Esophagus muscularis mucosa (tissue), 4 donors: ENCODE measurements around the gene STAMBPL1. TPM values are rescaled to one million over a fixed set of nuclear protein-coding genes. Genes with fewer than 3 reads are reported as not detected.

Experiments used
- DNase-seq: peaks from one replicate; pipeline ENCODE4 v3.0.0-alpha.2; 2017; ENCODE audit errors: extremely low spot score
- H3K27ac ChIP-seq, 4 donors: fragments of 200-600 bp; sonication (generic); replicated peaks in 1 of 4; 1 replicate in 3 of 4; 2 replicates in 1 of 4; pipeline ENCODE4 v1.5.1; 2016 to 2019; ENCODE audit warnings: mild to moderate bottlenecking in 1 of 4
- H3K27me3 ChIP-seq, 4 donors: fragments of 200-600 bp; sonication (generic); one replicate each; pipeline versions ENCODE4 v1.5.1 to v1.6.0; 2016 to 2019
- H3K36me3 ChIP-seq, 4 donors: fragments of 200-600 bp; sonication (generic); one replicate each; pipeline ENCODE4 v1.5.1; 2016 to 2019
- H3K4me1 ChIP-seq, 4 donors: fragments of 200-600 bp; sonication (generic); one replicate each; pipeline ENCODE4 v1.5.1; 2016 to 2019
- H3K4me3 ChIP-seq, 4 donors: fragments of 200-600 bp; sonication (generic); 1 replicate in 2 of 4; 2 replicates in 2 of 4; pipeline ENCODE4 v1.5.1; 2016 to 2019; ENCODE audit warnings: mild to moderate bottlenecking in 4 of 4, moderate library complexity in 1 of 4
- H3K9me3 ChIP-seq, 4 donors: fragments of 200-600 bp; sonication (generic); 1 replicate in 3 of 4; 2 replicates in 1 of 4; pipeline ENCODE4 v1.5.1; 2016 to 2019
- EP300 ChIP-seq: sonication (generic); formaldehyde crosslinking; IDR thresholded peaks from one replicate; pipeline ENCODE4 v1.6.1; 2017; ENCODE audit warnings: antibody characterized with exemption
- POLR2A ChIP-seq: fragments of 450-650 bp; IDR thresholded peaks from one replicate; pipeline ENCODE4 v1.6.1; 2017; ENCODE audit warnings: antibody characterized with exemption, moderate library complexity, mild to moderate bottlenecking, low read depth
- POLR2AphosphoS5 ChIP-seq, 2 donors: sonication (generic); formaldehyde crosslinking; IDR thresholded peaks; one replicate each; pipeline ENCODE4 v1.6.1; 2017; ENCODE audit warnings: antibody characterized with exemption in 2 of 2
- WGBS: methylation state at CpG from one replicate; pipeline ENCODE4 v1.1.5; 2018; 5-methylcytosine and 5-hydroxymethylcytosine counted together
- intact Hi-C: fragments of 100-400 bp; cut with DNase I; formaldehyde crosslinking; loops from one replicate; pipeline ENCODE4 v1.15.1; 2023
- total RNA-seq, 4 donors: library from RNA; depleted of rRNA; stranded (reverse); fragments of >200 nt; gene quantifications; one replicate each; pipeline versions ENCODE4 v1.1.0 to v1.2.1, GENCODE V29; 2016
- TF ChIP-seq, protein P1 (sequence below), 3 experiments: fragments of 200-600 bp in 2 of 3; fragments of 450-650 bp in 1 of 3; sonication (generic) in 2 of 3; IDR thresholded peaks; one replicate each; pipeline ENCODE4 v1.5.1; 2017 to 2019; ENCODE audit warnings: antibody characterized with exemption in 3 of 3, mild to moderate bottlenecking in 2 of 3, moderate library complexity in 1 of 3

Gene STAMBPL1
- total RNA-seq, 4 donors from 2014 or later, result 8.6 to 27.4 (median 14.7) TPM

DNA sequence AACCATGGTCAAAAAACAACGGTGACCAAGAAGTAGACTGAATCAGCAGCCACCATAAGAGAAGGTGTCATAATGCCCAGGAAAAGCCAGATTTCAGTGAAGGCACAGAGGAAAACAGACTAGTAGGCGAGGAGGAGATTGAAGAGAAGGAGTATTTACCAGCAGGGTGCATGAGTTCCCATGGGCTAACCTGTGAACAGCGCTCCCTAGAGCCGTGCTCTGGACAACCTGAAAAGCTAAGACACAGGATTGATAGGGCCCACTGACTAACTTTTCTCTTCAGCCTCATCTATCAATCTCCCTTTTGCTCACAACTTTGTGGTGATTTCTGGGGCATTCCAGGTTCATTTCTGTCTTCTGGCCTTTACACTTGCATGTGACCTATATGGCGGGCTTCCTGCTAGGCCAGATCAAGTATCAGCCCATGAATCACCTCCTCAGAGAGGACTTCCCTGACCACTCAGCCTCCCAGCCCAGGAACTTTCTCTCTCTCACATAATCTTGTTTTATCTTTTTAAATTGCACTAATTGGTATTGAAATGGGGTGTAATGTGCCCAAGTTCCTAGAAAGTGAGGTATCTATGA, 41.2 kb upstream of the STAMBPL1 start:
- Histone ChIP-seq H3K9me3 (no peaks in the 10 kb centered on the region), H3K27ac (no peak overlapping the region), H3K4me3 (no peak overlapping the region), H3K27me3 (no peaks in the 10 kb centered on the region), H3K36me3 (no peaks in the 10 kb centered on the region), H3K4me1 (peaks cover 0 to 9% (median 3%) of the 10 kb centered on the region in 4 donors)
- 95% methylated on average over 5 of the region's 5 CpGs for WGBS
- no peak for DNase-seq
- intact Hi-C loops, result loop anchor here (5.0 kb wide), 2 partner anchors 38 to 383 kb away; no protein-coding TSS in a partner anchor
- TF ChIP-seq, protein P1, sequence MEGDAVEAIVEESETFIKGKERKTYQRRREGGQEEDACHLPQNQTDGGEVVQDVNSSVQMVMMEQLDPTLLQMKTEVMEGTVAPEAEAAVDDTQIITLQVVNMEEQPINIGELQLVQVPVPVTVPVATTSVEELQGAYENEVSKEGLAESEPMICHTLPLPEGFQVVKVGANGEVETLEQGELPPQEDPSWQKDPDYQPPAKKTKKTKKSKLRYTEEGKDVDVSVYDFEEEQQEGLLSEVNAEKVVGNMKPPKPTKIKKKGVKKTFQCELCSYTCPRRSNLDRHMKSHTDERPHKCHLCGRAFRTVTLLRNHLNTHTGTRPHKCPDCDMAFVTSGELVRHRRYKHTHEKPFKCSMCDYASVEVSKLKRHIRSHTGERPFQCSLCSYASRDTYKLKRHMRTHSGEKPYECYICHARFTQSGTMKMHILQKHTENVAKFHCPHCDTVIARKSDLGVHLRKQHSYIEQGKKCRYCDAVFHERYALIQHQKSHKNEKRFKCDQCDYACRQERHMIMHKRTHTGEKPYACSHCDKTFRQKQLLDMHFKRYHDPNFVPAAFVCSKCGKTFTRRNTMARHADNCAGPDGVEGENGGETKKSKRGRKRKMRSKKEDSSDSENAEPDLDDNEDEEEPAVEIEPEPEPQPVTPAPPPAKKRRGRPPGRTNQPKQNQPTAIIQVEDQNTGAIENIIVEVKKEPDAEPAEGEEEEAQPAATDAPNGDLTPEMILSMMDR (IDR thresholded peaks at IDR 0.05), result no peak
- TF ChIP-seq POLR2AphosphoS5 (IDR thresholded peaks at IDR 0.05) (no peak), POLR2A (no peak), EP300 (no peak)

- no peak for DNase-seq
- TF ChIP-seq EP300 (no peak), POLR2AphosphoS5 (IDR thresholded peaks at IDR 0.05) (no peak), POLR2A (no peak)
- TF ChIP-seq, protein P1 (IDR thresholded peaks at IDR 0.05), result no peak
- no peaks in the 10 kb centered on the region for H3K9me3 ChIP-seq
- no peak overlapping the region for H3K4me3 ChIP-seq
- no peaks in the 10 kb centered on the region for H3K36me3 ChIP-seq
- H3K27me3 ChIP-seq, result no peaks in the 10 kb centered on the region
- intact Hi-C loops, result no loop called here
- WGBS, result 91% methylated on average over 3 of the region's 3 CpGs
- H3K27ac ChIP-seq, result no peak overlapping the region
- peaks cover 0 to 8% (median 3%) of the 10 kb centered on the region in 4 donors for H3K4me1 ChIP-seq
Observed at GRCh38 chr10:88840104-88840503, 39.9 kb upstream of the STAMBPL1 start.

- H3K36me3 ChIP-seq, result no peaks in the 10 kb centered on the region
- H3K27ac ChIP-seq, result no peak overlapping the region
- TF ChIP-seq POLR2AphosphoS5 (IDR thresholded peaks at IDR 0.05) (no peak), POLR2A (no peak), EP300 (no peak)
- TF ChIP-seq, protein P1 (IDR thresholded peaks at IDR 0.05), result no peak
- 86% methylated on average over 5 of the region's 5 CpGs for WGBS
- H3K4me3 ChIP-seq, result no peak overlapping the region
- no peaks in the 10 kb centered on the region for H3K27me3 ChIP-seq
- H3K9me3 ChIP-seq, result no peaks in the 10 kb centered on the region
- DNase-seq, result no peak
- intact Hi-C loops, result no loop called here
- H3K4me1 ChIP-seq, result peaks cover 0 to under 1% (median under 1%) of the 10 kb centered on the region in 4 donors
Observed at GRCh38 chr10:88840881-88841280, 39.2 kb upstream of the STAMBPL1 start.

DNA sequence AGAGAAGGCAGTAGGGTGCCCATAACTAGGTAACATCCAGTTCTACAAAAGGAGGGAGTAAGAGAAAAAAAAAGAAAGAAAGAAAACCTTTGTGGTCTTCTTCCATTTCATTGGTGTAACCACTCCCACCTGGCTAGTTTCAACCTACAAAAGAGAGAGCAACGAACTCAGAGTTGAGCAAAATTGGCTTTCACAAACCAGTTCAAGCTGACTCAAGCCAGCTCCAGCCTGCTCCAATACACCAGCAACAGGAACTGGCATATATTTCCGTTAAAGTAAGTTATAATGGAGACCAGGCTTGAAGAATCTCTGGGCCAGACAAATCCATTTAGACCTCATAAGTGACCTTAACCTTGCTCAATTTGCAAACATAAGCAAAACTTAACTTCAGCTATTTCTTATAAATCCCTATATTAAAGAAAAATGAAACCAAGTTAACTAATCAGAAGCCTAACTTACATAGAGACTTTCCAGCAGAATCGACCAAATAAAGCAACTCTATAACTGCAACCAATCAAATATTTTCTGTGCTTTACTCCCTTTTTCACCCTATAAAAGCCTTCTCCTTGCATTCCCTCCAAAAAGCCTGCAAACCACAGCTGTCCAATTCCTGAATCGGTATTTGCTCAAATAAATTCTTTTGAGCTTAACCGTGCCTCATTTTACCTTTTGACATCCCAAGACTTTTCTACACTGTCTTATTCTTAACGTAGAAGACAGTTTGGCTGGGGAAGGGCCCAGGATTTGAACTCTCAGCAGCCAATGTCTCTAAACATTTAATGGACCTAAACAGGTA, 38.5 kb upstream of the STAMBPL1 start:
- H3K4me3 ChIP-seq, result no peak overlapping the region
- no peak for DNase-seq
- 83% methylated on average over 6 of the region's 6 CpGs for WGBS
- H3K4me1 ChIP-seq, result no peaks in the 10 kb centered on the region
- H3K27ac ChIP-seq, result no peak overlapping the region
- intact Hi-C loops, result no loop called here
- no peaks in the 10 kb centered on the region for H3K27me3 ChIP-seq
- H3K36me3 ChIP-seq, result no peaks in the 10 kb centered on the region
- H3K9me3 ChIP-seq, result no peaks in the 10 kb centered on the region
- TF ChIP-seq POLR2AphosphoS5 (IDR thresholded peaks at IDR 0.05) (no peak), POLR2A (no peak), EP300 (no peak)
- TF ChIP-seq, protein P1 (IDR thresholded peaks at IDR 0.05), result no peak
